ENCODE results near the gene FUCA1. TPM values are rescaled to one million over a fixed set of nuclear protein-coding genes. Genes with fewer than 3 reads are reported as not detected.
A peak's percentile ranks its signal among the peaks of the same experiment; 100 is the strongest.
"Not testable (repeated sequence)": the region's sequence is repeated elsewhere in the genome, so short reads cannot be mapped to it uniquely, and the experiment has no call there.

FUCA1 gene
- total RNA-seq, 1 donor from 2014 or later: 40.6 TPM

- not testable (repeated sequence) for DNase-seq (ENCODE audit: low spot score)
Observed at GRCh38 chr1:23802809-23803342, 65.2 kb downstream of the FUCA1 start.

GRCh38 chr1:23801876-23802275, 66.2 kb downstream of the FUCA1 start:
- DNase-seq (ENCODE audit: low spot score): no peak

GRCh38 chr1:23801338-23801748, 66.7 kb downstream of the FUCA1 start:
- no peak for DNase-seq (ENCODE audit: low spot score)

GRCh38 chr1:23800400-23801337, 67.4 kb downstream of the FUCA1 start, which contains the start of gene GALE:
TSS of gene GALE (minus strand) at chr1:23800754. CDS start at chr1:23799007, 1,747 bp downstream.
- DNase-seq (ENCODE audit: low spot score): peak; percentile 99

- DNase-seq (ENCODE audit: low spot score): peak; percentile 91
Observed at GRCh38 chr1:23799570-23800399, 68.3 kb downstream of the FUCA1 start.

GRCh38 chr1:23799255-23799569, 68.9 kb downstream of the FUCA1 start:
- no peak for DNase-seq (ENCODE audit: low spot score)

- DNase-seq (ENCODE audit: low spot score): no peak
Observed at GRCh38 chr1:23798662-23799142, 69.4 kb downstream of the FUCA1 start.

GRCh38 chr1:23797478-23798448, 70.3 kb downstream of the FUCA1 start:
- DNase-seq (ENCODE audit: low spot score): no peak

- DNase-seq (ENCODE audit: low spot score): no peak
Observed at GRCh38 chr1:23796466-23797271, 71.4 kb downstream of the FUCA1 start.

GRCh38 chr1:23795676-23796465, 72.2 kb downstream of the FUCA1 start:
- DNase-seq (ENCODE audit: low spot score): no peak

Other genes starting within 250 kb of the FUCA1 start
- gene RPL11, start 176.5 kb downstream of the FUCA1 start, total RNA-seq: 871 TPM
- 51.1 TPM for gene ELOA, start 124.8 kb downstream of the FUCA1 start, total RNA-seq
- 57.2 TPM for gene PITHD1, start 89.9 kb downstream of the FUCA1 start, total RNA-seq
- gene LYPLA2, start 77.1 kb downstream of the FUCA1 start, total RNA-seq: 37.2 TPM
- 22.6 TPM for gene GALE, start 67.5 kb downstream of the FUCA1 start, total RNA-seq
- 31.7 TPM for gene HMGCL, start 42.9 kb downstream of the FUCA1 start, total RNA-seq
- not detected for gene CNR2, start 45.1 kb upstream of the FUCA1 start, total RNA-seq
- gene PNRC2, start 91.5 kb upstream of the FUCA1 start, total RNA-seq: 94.5 TPM
- 85.4 TPM for gene SRSF10, start 112.0 kb upstream of the FUCA1 start, total RNA-seq
- 0.42 TPM for gene MYOM3, start 243.8 kb upstream of the FUCA1 start, total RNA-seq

All from mesenteric fat pad (tissue), 1 donor.